Activated T-helper 1 cell treated with Interleukin-2 at 50 U/mL for 16 hours (primary cell): ENCODE data around the gene CEP112.
"Not testable (repeated sequence)": the region's sequence is repeated elsewhere in the genome, so short reads cannot be mapped to it uniquely, and the experiment has no call there.

Experiments used
- DNase-seq: peaks from one replicate; pipeline ENCODE4 v3.0.0-alpha.2; 2020; ENCODE audit warnings: low read depth

Gene CEP112

GRCh38 chr17:65823713-65824112, 368.2 kb downstream of the CEP112 start:
- no peak for DNase-seq

GRCh38 chr17:65820811-65821210, 371.1 kb downstream of the CEP112 start:
- DNase-seq, result no peak

GRCh38 chr17:65820306-65820705, 371.6 kb downstream of the CEP112 start:
- DNase-seq, result no peak

- DNase-seq, result no peak
These were observed 372.1 kb downstream of the CEP112 start for GRCh38 chr17:65819810-65820209.

- DNase-seq, result no peak
These were observed 374.0 kb downstream of the CEP112 start for GRCh38 chr17:65817951-65818350.

- DNase-seq, result no peak
These were observed 377.5 kb downstream of the CEP112 start for GRCh38 chr17:65814418-65814817.

GRCh38 chr17:65813306-65813705, 378.6 kb downstream of the CEP112 start:
- no peak for DNase-seq

- DNase-seq, result no peak
These were observed 380.9 kb downstream of the CEP112 start for GRCh38 chr17:65811043-65811442.

- no peak for DNase-seq
These were observed 382.6 kb downstream of the CEP112 start for GRCh38 chr17:65809366-65809765.

GRCh38 chr17:65808566-65808965, 383.4 kb downstream of the CEP112 start:
- DNase-seq, result not testable (repeated sequence)

GRCh38 chr17:65807361-65807760, 384.6 kb downstream of the CEP112 start:
- DNase-seq, result no peak

- DNase-seq, result no peak
These were observed 390.4 kb downstream of the CEP112 start for GRCh38 chr17:65801513-65801912.

- no peak for DNase-seq
These were observed 391.3 kb downstream of the CEP112 start for GRCh38 chr17:65800655-65801054.

- no peak for DNase-seq
These were observed 392.1 kb downstream of the CEP112 start for GRCh38 chr17:65799869-65800268.

- no peak for DNase-seq
These were observed 392.5 kb downstream of the CEP112 start for GRCh38 chr17:65799454-65799853.

- no peak for DNase-seq
These were observed 394.1 kb downstream of the CEP112 start for GRCh38 chr17:65797809-65798208.

GRCh38 chr17:65797101-65797500, 394.8 kb downstream of the CEP112 start:
- no peak for DNase-seq

- DNase-seq, result no peak
These were observed 397.4 kb downstream of the CEP112 start for GRCh38 chr17:65794572-65794971.

GRCh38 chr17:65790241-65790640, 401.7 kb downstream of the CEP112 start:
- no peak for DNase-seq

GRCh38 chr17:65787503-65787902, 404.4 kb downstream of the CEP112 start:
- no peak for DNase-seq

- DNase-seq, result no peak
These were observed 405.5 kb downstream of the CEP112 start for GRCh38 chr17:65786479-65786878.

GRCh38 chr17:65785109-65785508, 406.8 kb downstream of the CEP112 start:
- no peak for DNase-seq

- DNase-seq, result no peak
These were observed 408.0 kb downstream of the CEP112 start for GRCh38 chr17:65783845-65784334.

- DNase-seq, result not testable (repeated sequence)
These were observed 409.7 kb downstream of the CEP112 start for GRCh38 chr17:65782104-65782706.
